M059J (cell line): Measurements from ENCODE around the gene PTPRT. TPM values are rescaled to one million over a fixed set of nuclear protein-coding genes. Genes with fewer than 3 reads are reported as not detected.

Source experiments
- DNase-seq: peaks from one replicate; pipeline ENCODE4 v3.0.0-alpha.2; 2012; ENCODE audit warnings: low read depth
- total RNA-seq: library from RNA; depleted of rRNA; stranded (reverse); fragments of >200 nt; shearing (Covaris generic); gene quantifications from 2 replicates; pipeline ENCODE4 v1.2.3, GENCODE V29; 2014

The PTPRT gene
- total RNA-seq, 1 experiment from 2014 or later = not detected

GRCh38 chr20:42714298-42715141, 475.2 kb downstream of the PTPRT start:
- DNase-seq = no peak

- DNase-seq = no peak
Observed at GRCh38 chr20:42708266-42708665, 481.4 kb downstream of the PTPRT start.

GRCh38 chr20:42706759-42707158, 482.9 kb downstream of the PTPRT start:
- no peak for DNase-seq

GRCh38 chr20:42705550-42705949, 484.2 kb downstream of the PTPRT start:
- no peak for DNase-seq

- no peak for DNase-seq
Observed at GRCh38 chr20:42703744-42704143, 486.0 kb downstream of the PTPRT start.

- no peak for DNase-seq
Observed at GRCh38 chr20:42701948-42702347, 487.8 kb downstream of the PTPRT start.

- no peak for DNase-seq
Observed at GRCh38 chr20:42700372-42700771, 489.3 kb downstream of the PTPRT start.

- no peak for DNase-seq
Observed at GRCh38 chr20:42697962-42698361, 491.7 kb downstream of the PTPRT start.

- no peak for DNase-seq
Observed at GRCh38 chr20:42690842-42691437, 498.8 kb downstream of the PTPRT start.

- DNase-seq = peak; percentile 5
Observed at GRCh38 chr20:42688576-42688975, 501.1 kb downstream of the PTPRT start.

GRCh38 chr20:42686057-42686456, 503.6 kb downstream of the PTPRT start:
- no peak for DNase-seq

- no peak for DNase-seq
Observed at GRCh38 chr20:42678895-42679294, 510.8 kb downstream of the PTPRT start.

- DNase-seq = no peak
Observed at GRCh38 chr20:42656130-42656529, 533.6 kb downstream of the PTPRT start.

- DNase-seq = no peak
Observed at GRCh38 chr20:42652266-42652665, 537.4 kb downstream of the PTPRT start.

GRCh38 chr20:42650191-42650746, 539.4 kb downstream of the PTPRT start:
- DNase-seq = no peak

GRCh38 chr20:42649748-42650147, 540.0 kb downstream of the PTPRT start:
- DNase-seq = no peak

GRCh38 chr20:42646250-42646649, 543.5 kb downstream of the PTPRT start:
- DNase-seq = no peak

- no peak for DNase-seq
Observed at GRCh38 chr20:42641886-42642285, 547.8 kb downstream of the PTPRT start.

GRCh38 chr20:42639140-42639539, 550.6 kb downstream of the PTPRT start:
- no peak for DNase-seq

GRCh38 chr20:42635699-42636411, 553.9 kb downstream of the PTPRT start:
- DNase-seq = no peak

- DNase-seq = no peak
Observed at GRCh38 chr20:42634156-42634555, 555.5 kb downstream of the PTPRT start.

GRCh38 chr20:42628683-42629082, 561.0 kb downstream of the PTPRT start:
- DNase-seq = no peak
